ENCODE data around the gene MPRIP. TPM values are rescaled to one million over a fixed set of nuclear protein-coding genes. Genes with fewer than 3 reads are reported as not detected.

The MPRIP gene
- total RNA-seq, 4 donors from 2014 or later: 130 to 244 (median 155) TPM

DNA sequence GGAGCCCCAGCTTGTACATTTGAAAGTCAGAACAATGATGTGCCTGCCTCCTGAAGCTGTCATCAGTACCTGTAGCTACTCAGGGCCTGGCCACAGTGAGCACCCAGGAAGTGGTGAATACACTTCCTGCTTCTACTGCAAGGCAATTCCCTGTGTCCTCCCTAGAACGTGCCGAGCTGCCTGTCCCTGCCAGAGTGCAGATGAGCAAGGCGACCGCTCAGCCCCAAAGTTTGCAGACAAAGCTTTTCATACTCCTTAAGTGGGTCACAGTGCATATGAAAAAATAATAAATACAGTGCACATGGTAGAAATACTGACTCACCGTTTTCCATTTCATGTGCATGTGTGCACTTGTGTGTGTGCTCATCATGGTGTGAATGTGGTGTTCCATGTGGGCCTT, 77.3 kb downstream of the MPRIP start:
- peak; percentile 24 to 28 for DNase-seq
- H3K27ac ChIP-seq: peak overlapping the region in 2 of 3 donors; percentile 41 to 57
- intact Hi-C loops (cut with DNase I): no loop called here
- no peaks in the 10 kb centered on the region for H3K27me3 ChIP-seq
- H3K4me3 ChIP-seq (replicated peaks in 1 of 3): no peak overlapping the region
- no peaks in the 10 kb centered on the region for H3K9me3 ChIP-seq
- H3K4me1 ChIP-seq: peaks cover 33 to 64% of the 10 kb centered on the region in 2 donors
- 65 to 66% methylated on average over 5 of the region's 5 CpGs for WGBS, 2 donors
- no peaks in the 10 kb centered on the region for H3K36me3 ChIP-seq
- TF ChIP-seq POLR2A (IDR thresholded peaks at IDR 0.05): no peak
- no peak for TF ChIP-seq CTCF (IDR thresholded peaks at IDR 0.05)

GRCh38 chr17:17120294-17120693, 78.0 kb downstream of the MPRIP start:
- TF ChIP-seq POLR2A (IDR thresholded peaks at IDR 0.05) (no peak), CTCF (IDR thresholded peaks at IDR 0.05) (no peak)
- Histone ChIP-seq H3K27ac (peak overlapping the region in 2 of 3 donors; percentile 19 to 46), H3K9me3 (no peaks in the 10 kb centered on the region), H3K4me3 (replicated peaks in 1 of 3) (no peak overlapping the region), H3K27me3 (no peaks in the 10 kb centered on the region), H3K4me1 (peaks cover 31 to 57% of the 10 kb centered on the region in 2 donors), H3K36me3 (no peaks in the 10 kb centered on the region)
- intact Hi-C loops (cut with DNase I): no loop called here
- WGBS, 2 donors: 63 to 73% methylated on average over 4 of the region's 4 CpGs
- DNase-seq: no peak

GRCh38 chr17:17120701-17121100, 78.4 kb downstream of the MPRIP start:
- TF ChIP-seq CTCF (IDR thresholded peaks at IDR 0.05) (no peak), POLR2A (IDR thresholded peaks at IDR 0.05) (no peak)
- peaks cover 31 to 53% of the 10 kb centered on the region in 2 donors for H3K4me1 ChIP-seq
- no peaks in the 10 kb centered on the region for H3K36me3 ChIP-seq
- intact Hi-C loops (cut with DNase I): no loop called here
- no peak for DNase-seq
- H3K27me3 ChIP-seq: no peaks in the 10 kb centered on the region
- no peaks in the 10 kb centered on the region for H3K9me3 ChIP-seq
- WGBS, 2 donors: 60 to 65% methylated on average over 3 of the region's 3 CpGs
- peak overlapping the region in 1 of 3 donors; percentile 46 for H3K27ac ChIP-seq
- no peak overlapping the region for H3K4me3 ChIP-seq (replicated peaks in 1 of 3)

- peak overlapping the region in 1 of 3 donors; percentile 46 for H3K27ac ChIP-seq
- H3K36me3 ChIP-seq: no peaks in the 10 kb centered on the region
These were observed 78.9 kb downstream of the MPRIP start for GRCh38 chr17:17121162-17121561.

More at GRCh38 chr17:17121162-17121561, 78.9 kb downstream of the MPRIP start:
- no peak for DNase-seq
- Histone ChIP-seq H3K4me3 (replicated peaks in 1 of 3) (no peak overlapping the region), H3K4me1 (peaks cover 33 to 52% of the 10 kb centered on the region in 2 donors), H3K9me3 (no peaks in the 10 kb centered on the region), H3K27me3 (no peaks in the 10 kb centered on the region)
- TF ChIP-seq POLR2A (IDR thresholded peaks at IDR 0.05) (no peak), CTCF (IDR thresholded peaks at IDR 0.05) (no peak)
- intact Hi-C loops (cut with DNase I): no loop called here
- 54% methylated on average over 8 of the region's 8 CpGs for WGBS, 2 donors
